Measurements from ENCODE around the gene RRAGD. TPM values are rescaled to one million over a fixed set of nuclear protein-coding genes. Genes with fewer than 3 reads are reported as not detected.
"Not testable (repeated sequence)": the region's sequence is repeated elsewhere in the genome, so short reads cannot be mapped to it uniquely, and the experiment has no call there.

Gene RRAGD
- total RNA-seq, 1 donor from 2014 or later: 1.2 TPM

DNA sequence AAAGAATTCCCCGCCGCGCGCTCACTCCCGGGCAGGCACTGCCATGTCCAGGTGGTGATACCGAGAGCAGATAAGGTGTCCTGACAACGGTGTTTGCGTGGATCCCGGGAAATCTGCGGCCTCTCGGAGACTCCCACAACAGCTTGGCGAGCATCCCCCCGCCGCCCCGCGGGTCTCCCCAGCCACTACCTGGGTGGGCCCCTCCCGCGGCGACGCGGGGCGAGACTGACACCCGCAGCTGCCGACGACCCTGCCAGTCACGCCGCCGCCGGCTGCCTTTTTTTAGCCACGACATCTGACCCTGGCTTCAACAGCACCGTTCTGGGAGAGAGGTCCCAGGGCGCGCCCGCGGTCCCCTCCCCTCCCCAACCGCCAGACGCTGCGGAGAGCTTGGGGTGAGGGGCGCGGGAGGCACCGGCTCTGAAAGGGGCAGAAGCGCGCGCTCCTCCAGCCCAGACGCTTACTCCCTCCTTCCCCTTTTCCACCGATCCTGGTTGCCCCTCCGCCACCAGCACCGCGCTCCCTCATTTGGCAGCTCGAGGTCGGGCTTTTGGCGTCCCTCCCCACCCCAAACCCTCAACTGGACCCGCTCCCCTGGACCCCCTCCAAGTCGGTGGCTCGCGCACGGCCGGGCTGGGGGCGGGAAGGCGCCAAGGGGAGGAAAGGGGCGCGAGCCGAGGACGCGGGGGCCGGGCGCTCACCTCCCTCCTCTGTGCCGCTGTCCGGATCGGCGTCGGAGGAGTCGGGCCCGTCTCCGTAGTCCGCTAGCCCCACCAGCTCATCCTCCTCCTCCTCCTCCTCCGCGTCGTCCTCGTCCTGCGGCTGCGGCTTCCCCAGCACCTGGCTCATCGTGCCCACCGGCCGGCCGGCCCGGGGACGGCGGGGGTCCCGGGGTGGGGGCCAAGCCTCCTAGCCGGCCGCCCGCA lies 665 bp downstream of the RRAGD start:
- DNase-seq: no peak

DNA sequence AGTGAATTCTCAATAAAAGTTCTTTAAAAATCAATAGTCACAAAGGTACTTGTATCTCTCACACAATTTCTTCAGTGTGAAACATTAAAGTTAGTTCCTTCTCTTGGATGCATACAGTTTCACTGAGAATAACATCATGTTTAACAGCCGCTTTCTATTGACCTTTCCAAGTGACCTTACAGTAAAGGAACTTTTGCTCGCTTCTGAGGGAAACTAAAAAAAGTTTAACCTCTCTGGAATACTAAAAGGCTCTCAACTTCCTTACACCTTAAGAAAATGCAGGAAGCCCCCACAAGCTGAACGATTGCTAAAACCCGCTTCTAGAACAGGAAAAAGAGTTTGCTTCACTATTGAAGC lies 1.3 kb downstream of the RRAGD start:
- DNase-seq: no peak

DNA sequence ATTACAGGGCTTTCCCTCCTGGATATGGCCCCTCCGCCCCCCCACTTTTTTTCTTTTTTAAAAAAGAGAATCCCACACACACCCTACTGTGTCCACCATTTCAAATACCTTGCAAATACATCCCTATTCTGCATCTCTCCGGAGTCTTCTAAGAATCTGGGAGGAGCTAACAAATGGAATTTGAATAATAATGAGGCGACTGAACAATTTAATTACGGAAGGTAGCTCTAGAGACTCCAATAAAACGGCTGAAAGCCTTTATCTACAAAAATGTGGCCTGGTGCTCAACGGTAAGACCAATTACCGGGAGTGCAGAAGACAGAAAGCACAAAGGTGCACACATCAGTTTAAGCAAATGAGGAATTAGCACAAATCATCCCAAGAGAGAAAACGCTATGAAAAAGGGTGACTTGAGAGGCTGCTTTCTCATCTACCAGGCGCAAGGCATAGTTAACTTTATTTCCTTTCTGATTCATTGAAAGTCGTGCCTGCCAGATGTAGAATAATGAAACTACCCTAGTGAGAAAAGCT lies 1.8 kb downstream of the RRAGD start:
- DNase-seq: no peak

DNA sequence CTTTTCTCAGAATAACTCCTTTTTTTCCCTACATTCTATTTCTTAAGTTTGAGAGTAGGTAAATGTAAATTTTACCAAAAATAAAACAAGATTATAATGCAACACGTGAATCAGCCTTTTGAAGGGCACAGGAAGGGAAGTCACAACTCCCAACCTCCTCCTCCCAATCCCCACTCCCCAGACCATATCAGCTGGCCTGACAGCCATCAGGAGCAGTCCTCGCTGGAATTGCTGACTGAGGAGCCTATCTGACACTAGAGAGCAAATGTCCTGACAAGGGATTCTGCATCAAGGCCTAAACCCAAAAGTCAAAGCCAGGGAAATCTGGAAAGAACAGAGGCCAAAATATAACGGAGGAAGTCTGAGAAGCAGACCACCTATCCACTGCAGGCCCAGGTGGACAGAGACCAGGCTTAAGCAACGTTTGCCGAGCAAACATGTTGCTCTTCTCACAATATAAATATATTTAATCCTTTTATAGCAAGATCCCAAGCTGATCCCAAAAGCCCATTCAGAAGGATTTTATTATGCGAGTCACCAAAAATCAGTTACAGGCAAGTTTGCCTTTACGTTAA lies 2.5 kb downstream of the RRAGD start:
- no peak for DNase-seq

DNA sequence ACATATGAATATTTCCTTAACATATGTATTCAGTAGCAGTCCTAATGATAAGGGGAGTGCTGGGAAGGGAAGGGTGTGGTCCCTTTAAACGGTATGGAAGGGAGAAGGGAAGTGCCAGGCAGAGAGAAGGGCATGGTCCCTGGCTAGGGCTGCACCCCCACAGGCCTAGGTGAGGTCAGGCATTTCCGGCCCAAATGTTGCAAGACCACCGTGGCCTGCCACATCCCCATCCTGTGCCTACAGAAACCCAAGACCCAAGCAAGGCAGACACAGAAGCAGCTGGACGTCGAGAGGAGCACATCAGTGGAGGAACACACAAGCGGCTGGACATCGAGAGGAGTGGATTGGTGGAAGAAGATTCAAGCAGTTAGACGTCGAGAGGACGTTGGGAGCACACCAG lies 5.9 kb downstream of the RRAGD start:
- no peak for DNase-seq

DNA sequence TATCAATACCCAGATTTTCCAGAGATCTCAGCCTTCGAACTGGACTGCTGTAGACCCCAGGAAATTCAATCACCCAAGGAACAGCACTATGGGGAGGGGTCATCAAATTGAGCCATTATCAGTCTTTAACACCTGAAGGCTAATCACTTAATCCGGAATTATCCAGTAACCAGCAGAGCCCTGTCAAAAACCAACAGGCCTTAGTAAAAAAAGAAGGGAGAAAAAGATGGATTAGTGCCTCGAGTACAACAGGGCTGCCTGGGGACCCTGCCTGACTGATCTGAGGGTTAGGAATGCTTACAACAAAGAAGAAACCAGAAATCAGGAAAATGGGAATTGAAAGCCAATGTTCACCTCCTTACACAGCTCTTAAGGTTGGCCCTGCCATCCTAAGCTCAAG lies 7.6 kb downstream of the RRAGD start:
- DNase-seq: no peak

DNA sequence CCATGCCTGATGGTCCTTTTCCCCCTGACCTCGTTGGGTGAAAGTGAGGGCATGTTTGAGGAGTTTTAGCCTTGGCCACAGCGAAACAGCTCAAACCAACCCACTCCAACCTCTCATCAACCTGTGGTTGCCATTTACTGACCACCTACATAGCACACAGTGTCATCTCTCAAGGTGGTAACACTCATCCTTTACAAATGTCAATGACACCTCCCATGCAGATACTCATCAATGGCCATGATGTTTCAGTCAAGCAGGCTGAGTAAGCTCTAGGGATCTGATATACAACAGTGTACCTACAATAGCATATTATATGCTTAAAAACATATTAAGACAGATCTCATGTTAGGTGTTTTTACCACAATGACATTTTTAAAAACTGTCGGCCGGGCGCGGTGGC lies 9.3 kb downstream of the RRAGD start:
- no peak for DNase-seq

DNA sequence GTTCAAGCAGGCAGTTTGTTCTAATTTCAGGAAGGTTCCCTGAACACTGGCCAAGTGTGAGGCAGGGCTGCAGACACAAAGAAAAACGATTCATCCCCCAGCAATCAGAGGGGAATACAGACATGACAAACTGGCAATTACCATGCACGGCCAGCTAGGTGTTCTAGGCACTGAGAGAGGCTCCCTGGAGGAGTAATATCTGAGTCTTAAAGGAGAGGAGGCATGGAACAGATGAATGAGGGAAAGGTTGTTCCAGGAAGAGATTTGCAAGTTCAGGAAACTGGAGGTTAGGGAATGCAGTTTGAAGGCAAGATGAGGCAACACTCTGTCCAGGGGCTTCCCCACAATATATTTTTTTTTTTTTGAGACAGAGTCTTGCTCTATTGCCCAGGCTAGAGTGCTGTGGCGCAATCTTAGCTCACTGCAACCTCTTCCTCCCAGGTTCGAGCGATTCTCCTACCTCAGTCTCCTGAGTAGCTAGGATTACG lies 11.1 kb downstream of the RRAGD start:
- no peak for DNase-seq

DNA sequence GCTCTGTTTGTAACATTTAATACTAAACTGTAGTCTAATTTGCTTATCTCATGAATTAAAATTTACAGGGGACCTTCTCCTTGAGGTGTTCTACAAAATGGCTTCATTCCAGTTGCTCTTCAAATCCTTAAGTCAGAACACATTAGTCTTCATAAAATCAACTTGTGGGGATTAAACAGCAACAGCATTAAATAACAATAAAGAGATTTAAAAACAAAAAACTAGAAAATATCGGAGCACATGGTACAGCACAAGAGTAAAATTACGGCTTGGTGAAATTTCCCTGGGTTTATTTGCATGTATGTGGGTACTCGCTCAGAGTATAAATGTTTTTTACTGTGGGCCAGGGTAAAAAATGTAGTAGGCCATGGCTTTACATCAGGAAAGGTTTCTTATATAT lies 12.0 kb downstream of the RRAGD start:
- DNase-seq: no peak

DNA sequence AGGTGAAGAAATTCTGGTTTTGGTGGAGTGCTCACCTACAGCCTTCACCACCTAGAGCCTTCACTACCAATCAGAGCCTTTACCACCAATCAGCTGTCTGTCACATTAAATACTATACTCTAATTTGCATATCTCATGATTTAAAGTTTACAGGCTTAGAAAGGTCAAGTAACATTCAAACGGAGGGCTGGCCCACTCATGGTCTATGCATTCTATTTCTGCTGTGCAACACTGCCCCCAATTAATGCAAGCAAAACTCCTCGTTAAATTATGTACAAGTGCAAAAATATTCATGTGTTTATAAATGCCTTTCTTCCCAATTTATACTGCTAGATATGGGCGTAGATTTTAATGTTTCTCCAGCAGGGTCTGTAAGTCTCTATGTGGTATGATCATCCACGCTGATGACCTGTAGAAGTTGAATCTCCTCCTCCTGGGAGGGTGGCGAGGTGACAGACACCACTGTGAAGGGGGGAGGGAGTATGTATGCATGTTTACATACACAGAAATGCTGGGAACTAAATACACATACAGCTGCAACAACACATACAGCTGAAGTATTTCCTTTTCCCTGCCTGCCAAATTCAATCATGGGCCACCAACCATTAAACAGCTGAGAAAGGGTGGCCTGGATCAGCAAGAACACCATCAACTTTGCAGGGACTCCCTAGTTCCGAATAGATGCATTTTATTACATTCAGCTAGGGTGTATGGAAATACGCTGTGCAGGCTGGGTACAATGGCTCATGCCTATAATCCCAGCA lies 13.1 kb downstream of the RRAGD start:
- DNase-seq: no peak

DNA sequence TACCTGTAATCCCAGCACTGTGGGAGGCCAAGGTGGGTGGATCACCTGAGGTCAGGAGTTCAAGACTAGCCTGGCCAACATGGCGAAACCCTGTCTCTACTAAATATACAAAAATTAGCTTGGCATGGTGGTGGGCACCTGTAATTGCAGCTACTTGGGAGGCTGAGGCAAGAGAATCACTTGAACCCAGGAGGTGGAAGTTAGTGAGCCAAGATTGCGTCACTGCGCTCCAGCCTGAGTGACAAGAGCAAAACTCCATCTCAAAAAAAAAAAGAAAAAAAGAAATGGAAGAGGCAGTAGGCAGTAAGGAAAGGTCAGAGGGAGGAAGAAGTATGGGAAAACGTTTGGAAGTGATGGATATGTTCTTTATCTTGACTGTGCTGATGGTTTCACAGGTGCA lies 14.2 kb downstream of the RRAGD start:
- DNase-seq: not testable (repeated sequence)

DNA sequence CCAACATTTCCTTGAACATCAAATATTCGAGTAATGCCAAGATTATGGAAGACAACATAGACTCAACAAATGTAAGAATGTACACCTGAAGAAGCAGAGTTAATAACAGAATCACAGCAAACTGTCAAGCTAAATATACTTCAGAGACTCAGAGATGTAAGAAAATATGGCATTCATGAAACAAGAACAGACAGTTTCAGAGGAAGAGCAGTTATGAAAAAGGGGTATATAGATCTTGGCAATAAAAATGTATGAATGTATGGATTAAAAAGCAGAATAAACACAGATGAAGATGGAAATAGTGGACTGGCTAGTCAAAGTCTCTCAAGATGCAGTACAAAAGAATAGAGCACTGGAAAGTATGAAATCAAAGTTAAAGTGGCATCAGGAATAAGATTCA lies 18.4 kb downstream of the RRAGD start:
- no peak for DNase-seq

DNA sequence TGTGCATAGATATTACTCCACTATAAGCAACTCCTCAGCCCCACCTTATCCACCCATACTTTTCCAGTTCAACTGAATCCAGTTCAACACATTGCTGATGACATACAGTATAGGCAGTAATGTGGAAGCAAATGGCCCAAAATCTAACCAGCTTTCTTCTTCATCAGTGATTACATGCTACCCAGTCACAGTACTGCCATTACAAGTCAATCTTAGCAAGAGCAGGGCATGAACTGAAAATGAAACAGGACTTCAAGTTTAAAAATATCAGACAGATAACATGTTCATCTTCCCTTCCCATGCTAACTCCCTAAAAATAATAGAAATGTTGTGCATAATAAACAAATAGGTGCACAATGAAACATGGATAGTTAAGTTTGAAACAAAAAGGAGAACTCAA lies 19.2 kb downstream of the RRAGD start:
- no peak for DNase-seq

DNA sequence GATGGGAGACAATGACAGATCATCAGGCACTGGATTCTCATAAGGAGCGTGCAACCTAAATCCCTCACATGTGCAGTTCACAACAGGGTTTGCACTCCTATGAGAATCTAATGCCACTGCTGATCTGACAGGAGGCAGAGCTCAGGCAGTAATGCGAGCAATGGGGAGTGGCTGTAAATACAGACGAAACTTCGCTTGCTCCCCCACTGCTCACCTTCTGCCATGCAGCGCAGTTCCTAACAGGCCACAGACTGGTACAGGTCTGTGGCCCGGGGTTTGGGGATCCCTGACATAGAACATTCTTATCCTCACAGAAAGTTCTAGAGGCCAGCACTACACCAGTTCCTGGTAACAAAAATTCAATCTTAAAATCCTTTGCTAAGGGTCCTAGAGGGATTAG lies 23.2 kb downstream of the RRAGD start:
- no peak for DNase-seq

DNA sequence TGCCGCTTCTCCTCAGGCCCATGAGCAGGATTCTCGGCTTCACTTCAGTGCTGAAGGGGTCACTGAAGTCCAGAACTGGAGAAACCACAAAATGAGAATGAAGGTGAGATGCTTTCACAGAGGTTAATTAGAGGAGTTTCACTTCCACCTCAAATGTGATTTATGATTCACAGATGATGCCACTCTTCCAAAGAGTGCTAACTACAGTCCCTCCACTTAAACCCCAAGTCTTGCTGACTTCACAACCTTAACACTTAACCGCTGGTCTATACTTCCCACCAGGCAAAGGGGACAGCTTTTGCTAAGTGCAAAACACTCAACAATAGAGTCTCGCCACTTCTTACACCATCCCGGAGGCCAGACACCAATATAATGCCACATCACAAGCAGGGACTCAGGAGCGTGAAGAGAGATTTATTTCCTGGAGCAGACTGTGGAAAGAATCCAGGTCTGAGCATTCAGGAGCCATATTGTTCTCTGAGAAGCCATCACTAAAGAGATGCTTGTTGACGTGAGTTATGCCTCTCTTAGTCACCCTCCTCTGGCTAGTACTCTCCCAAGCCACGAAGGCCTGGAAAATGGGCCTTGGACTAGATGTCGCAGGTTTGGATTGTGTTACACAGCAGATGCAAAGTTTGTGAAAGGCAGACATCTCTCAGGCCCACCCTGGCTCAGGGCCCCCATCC lies 24.4 kb downstream of the RRAGD start:
- DNase-seq: no peak

DNA sequence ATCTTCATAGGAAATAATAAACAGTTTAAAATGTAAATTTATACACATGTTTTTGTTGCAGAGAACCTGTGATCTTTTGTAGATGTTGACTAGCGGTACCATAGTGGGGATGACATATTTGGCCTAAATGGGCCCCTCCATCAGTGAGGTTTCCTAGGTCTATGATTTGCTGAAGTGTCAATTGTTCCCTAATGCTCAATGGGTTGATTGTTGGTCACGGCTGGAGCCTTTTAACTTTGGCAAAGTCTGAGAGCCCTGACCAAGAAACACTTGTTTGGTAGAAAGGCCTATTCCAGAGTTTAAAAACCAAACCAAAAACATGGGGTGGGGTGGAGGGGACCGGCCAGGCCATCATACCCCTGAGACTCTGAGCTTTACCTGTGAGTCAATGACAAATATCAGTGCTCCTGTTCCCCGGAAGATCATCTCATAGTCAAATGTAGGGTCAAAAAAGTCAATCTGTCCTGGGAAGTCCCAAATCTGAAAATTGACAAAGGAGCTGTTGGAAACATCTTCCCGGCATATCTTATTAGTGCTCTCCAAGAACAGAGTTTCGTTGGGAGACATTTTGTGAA lies 25.1 kb downstream of the RRAGD start:
- no peak for DNase-seq

DNA sequence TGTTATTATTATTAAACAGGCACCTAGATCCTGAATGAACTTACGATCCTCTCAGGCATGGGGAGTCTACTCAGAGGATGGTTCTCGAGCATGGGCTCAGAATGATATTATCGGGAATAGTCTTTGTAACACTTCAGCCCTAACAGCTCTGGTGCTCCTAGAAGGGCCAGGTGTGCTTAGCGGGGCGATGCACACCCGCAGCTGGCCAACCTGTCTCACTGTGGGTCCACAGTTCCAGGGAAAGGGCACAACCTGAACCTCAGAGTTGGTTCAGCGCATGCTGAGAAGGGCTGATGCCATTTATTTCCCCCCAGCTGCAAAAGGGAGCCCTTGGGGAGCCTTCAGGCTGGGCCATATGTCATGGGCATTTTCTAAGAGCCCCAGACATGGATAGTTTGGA lies 26.2 kb downstream of the RRAGD start:
- no peak for DNase-seq

DNA sequence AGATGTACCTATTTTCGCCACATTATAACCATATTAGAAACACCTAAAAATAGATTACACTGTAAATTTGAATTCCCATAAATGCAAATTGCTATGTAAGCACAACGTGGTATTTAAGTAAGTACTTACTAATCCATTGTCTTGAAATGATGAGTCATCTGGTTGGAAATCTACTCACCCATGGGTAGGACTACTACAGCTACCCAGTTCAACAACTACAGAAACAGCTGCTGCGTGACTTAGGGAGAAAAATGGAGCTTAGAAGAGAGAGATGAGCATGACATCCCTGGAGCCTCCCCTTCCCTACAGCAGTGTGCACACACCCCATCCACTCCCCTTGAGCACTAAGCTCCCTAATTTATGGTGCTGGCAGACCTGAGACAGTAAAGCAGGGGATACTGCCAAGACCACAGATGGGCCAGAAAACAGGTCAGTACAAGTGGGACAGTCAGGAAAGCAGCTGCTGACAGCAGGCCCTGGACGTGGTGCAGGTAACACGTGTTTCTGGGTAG lies 26.9 kb downstream of the RRAGD start:
- DNase-seq: peak; percentile 49

DNA sequence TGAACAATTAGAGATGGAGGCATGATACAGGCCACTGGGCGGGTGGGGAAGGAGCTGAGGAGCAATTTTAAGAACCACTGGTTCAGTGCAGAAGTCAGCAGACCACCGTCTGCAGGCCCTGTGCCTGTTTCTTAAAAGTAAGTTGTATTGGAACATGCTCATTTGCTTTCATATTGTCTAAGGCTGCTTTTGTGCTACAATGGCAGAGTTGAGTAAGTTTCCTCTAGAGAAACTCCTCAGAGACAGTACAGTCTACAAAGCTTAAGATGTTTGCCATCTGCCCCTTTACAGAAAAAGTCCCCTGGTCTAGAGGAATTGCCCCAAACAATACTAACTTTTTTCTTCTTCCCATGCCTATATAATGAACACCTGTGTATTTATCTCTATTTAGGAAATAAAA lies 31.0 kb downstream of the RRAGD start:
- no peak for DNase-seq

DNA sequence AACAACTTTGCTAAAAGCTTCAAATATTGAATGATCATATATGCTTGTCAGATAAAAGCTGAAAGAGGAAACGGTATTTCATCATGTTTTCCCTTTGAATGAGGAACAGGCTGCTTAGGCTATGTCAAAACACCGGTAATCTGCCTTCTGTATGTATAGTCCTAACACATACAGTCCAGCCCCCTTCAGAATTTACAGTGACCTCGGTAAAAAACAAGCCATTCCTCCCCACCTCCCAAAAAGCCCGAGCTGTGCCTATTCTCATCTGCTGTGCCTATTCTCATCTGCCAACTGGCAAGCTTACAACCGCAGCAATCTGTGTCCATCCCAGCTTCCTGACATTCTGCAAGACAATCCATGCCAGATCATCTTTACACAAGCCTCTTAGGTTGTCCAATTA lies 32.8 kb downstream of the RRAGD start:
- DNase-seq: no peak

DNA sequence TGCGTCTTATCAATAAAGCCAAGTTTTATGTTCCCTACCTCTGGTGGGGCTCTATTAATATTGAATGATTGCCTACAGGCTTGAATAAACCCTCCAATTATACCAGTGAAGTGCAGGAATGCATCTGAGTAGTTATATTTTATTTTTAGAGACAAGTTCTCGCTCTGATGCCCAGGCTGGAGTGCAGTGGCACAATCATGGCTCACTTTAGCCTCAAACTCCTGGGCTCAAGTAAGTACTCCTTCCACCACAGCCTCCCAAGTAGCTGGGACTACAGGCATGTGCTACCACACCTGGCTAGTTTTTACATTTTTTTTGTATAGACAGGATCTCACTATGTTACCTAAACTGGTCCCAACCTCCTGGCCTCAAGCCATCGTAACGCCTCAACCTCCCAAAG lies 33.4 kb downstream of the RRAGD start:
- DNase-seq: no peak
